ENCODE results near the gene ACSS3.

ACSS3 gene

DNA sequence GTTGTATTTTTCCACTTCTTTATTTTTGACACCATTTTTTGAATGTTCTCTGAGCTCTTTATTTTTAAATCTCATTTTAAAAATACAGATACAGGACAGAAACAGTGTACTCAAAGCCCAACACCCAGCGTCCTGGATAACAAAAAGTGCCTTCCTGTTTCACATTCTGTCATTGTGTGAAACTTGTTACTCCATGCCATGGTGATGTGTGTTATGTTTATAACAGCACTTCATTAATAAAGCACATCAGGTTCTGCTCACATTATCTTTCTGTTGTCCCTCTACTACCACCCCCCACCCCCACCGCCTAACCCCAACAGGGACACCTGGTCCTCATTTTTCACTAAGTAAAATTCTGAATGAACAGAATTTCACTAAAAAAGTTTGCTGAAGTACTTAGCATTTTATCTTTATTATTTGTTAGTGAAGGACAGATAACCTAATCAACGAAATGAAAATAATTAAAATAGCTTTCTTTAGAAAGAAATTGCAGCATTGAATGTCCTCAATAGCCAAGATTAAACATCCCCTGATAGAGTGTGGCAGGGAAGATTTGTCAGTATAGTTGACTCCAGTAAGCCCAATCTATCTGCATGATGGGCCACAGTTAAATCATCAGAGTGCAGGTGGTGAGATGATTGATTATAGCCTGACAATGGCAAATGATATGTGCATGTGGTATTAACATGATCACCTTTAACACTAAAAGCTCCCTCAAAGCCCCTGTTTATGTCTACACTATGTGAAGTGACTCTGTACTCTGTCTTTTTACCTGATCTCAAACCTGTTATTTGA, 153.9 kb downstream of the ACSS3 start:
- DNase-seq: no peak

DNA sequence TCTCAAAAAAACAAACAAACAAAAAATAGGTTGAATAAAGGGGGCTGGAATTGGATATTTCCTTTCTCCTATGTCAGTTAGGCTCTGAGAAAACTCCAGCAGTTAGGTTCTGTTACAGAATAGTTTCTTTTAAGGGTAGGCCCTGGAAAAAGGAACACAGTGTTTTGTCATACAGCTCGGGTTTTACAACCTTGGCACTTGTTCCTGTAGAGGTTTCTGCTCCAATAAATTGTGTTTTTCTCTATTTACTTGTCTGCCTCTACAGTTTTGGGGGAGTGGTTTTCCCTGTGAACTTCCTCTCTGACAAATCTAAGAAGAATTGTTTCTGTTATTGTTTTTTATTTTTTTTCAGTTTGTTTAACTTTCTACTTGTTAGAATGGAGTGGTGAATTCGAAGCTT, 167.6 kb downstream of the ACSS3 start:
- DNase-seq: no peak

DNA sequence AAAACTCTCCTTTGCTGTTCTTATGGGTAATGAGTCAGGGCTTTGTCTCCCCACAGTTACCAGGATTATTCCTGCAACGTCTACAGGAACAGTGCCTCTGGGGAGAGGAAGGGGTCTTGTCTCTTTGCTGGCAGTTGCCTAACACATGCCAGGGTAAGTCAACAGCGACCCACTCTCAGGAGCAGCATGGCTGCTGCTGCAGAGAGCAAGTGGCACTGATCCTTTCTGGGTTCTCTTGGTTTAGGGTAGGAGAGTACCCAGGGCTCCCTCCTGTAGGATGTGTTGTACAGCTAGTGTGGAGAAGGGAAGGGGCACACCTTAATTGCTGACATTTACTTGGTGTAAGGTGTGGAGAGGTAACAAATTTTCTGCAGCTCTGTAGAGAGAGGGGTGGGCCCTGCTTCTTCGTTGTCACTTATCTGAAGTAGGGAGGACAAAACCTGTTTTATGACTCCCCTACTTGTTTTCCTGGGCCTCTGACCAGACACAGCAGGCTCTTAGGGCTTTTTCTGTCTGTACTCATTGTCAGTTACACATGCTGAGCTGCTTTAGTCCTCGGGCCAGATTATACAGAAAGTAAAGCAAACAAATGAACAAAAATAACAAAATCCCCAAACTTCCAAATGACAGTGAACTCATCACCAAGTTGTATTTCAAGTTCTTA, 168.2 kb downstream of the ACSS3 start:
- DNase-seq: no peak

DNA sequence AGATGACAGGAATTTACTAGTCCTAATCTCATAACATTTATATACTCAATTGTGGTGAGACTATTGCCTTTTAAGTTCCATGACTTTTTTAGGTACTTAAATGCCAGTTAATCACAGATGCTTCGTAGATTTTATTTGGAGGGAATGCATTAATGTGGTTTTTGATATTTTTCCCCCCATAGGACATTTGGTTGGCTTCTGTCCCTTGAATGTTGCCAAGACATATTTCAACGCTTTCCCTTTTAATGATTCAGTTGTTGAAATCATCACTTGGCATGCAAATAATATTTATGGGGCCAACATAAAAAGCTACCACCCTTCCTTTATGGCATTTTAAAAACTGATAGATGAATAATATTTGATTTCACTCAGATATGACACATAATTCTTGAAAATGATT, 172.1 kb downstream of the ACSS3 start:
- no peak for DNase-seq

DNA sequence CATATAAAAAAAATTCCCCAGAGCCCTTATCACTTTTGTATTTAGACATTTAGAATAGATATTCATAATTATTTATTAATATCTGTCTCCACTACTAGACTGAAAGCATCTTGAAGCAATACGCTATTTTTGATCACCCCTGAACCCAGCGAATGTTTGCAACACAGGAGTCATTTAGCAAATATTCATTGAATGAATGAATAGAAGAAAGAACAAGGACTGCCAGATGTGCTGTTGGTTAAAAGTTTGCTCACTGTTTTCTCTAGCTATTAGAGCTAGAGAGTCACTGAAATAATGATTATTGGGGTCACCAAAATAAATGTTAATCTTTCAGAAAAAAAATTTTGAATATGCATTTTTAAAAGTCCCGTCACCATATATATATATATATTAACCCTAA, 174.3 kb downstream of the ACSS3 start:
- no peak for DNase-seq

DNA sequence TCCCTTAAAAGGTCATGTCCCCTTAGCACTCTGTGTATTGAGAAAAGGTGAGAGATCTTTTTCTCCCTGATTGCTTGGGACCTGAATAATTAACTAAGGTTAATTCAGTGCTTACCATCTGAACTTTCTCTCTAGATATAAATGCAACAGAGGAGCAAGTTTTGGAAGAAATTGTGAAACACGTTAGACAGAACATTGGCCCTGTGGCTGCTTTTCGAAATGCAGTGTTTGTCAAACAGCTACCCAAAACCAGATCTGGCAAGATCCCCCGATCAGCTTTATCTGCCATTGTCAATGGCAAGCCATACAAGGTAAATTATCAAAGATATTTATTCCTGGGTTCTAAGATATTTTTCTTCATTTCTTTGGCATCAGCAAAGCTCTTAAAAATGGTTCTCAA, 175.5 kb downstream of the ACSS3 start:
- DNase-seq: no peak

DNA sequence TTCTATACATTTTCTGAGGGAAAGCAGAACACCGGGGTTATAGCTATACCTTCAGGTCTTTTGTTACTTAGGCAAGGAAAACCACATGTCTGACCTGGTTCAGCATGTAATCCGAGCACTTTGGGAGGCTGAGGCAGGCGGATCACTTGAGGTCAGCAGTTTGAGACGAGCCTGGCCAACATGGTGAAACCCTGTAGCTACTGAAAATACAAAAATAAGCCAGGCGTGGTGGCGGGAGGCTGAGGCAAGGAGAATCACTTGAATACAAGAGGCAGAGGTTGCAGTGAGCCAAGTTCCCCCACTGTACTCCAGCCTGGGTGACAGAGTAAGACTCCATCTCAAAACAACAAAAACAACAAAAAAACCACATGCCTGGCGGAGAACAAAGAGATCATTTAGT, 177.6 kb downstream of the ACSS3 start:
- no peak for DNase-seq

DNA sequence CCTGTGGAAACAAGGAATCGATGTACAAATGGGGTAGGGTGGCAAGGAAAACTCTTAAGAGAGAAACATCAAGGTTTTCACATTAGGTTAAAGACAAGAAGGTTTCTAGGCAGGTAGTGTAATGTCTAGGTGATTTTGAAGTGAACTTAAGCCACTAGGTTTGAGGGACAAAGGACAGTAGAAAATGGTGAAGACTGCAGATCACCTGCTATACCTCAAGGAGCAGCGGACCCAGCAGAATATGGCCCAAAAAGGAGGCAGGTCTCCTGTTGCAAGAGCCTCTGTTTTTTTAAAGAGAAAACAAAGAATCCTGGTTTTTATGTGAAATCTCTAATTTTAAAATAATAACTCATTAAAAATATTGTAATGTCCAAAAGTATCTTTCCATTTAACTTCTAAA, 178.1 kb downstream of the ACSS3 start:
- DNase-seq: no peak

DNA sequence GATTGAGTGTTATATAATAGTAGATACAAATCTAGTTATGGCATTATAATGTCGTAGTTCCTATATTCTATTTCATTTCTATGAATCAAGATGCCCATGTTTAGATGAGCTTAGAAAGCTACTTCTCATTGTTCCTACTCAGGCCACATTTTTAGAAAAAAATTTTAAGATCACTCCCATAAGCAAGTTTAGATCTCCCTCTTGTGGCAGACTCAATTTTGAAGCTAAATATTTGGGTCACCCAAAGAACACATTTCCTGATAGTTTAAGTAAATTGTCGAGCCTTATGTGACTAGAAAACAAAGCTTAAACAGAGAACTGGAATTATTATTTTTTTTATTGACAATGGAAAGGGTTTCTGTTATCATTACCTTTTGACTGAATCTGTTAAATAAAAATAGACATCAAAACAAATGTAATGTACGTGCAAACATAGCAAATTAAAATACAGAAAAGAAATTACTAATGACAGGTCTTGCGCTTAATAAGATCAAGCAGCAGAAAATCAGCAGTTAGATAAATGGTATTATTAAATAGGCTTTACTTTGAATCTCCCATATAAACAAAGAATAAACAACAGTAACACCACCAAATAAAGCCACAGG, 180.2 kb downstream of the ACSS3 start:
- DNase-seq: no peak

DNA sequence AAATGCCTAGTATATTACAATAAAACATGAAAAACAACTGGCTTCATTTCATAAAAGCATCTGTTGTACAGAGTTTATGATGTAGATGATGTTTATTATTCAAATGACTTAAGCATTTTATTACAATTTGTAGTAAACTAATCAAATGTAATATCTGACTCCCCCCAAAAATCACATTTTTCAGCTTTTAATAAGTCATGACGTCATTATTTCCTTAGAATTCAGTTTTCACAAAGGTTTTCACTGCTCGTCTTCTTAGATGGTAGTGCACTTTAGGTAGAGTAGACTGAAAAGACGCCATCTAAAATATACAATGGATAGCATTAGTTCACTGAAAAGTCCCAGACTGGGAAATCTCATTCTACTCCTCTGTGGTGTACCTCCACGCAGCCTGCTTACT, 181.5 kb downstream of the ACSS3 start:
- no peak for DNase-seq

DNA sequence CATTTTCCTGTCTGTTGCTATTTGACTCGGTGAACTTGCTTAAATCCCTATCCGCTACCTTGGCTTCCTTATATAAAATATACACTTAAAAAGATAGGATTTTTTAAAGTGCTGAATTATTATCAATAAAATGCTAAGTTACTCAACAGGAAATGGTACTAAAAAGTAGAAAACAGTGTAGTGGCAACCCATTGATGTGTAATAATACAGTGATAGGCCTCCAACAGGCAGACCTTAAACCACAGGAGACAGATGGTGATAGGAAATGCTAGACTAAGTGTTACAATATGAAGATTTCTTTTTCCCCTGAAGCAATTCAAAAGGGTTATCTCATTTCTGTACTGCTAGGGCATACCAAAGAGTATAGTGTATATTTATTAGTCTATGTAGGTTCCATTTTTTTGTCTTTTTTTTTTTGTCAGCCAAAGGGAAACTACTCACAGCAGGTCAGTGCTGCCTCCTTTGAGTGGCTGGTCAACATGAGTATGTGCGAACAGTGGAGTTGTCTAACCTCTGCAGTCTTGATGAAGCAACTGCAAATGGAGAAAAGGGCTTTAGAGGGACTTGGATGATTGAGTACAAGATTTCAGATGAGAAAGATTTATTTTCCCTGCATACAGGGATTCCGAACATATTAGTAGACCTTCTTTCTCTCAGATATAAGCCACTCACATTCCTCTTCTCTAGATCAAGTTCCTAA, 183.8 kb downstream of the ACSS3 start:
- DNase-seq: no peak

DNA sequence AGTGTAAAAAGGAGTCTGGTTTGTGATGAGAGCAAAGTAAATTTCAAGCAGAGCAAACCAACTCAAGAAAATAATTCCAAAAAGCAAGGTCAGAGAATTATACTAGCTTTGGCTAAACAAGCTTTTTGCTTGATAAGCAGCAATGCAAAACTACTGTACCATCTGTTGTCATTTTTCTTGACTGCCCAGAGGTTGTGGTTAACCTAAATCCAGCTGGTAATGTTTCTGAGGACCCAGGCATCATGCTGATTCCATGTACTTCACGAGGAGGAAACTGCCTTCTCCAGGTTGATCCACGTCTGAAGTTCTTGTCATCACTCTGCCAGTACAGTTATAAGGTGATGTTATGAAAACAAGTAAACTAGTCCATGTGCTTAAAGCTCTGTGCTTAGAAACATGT, 185.2 kb downstream of the ACSS3 start:
- DNase-seq: no peak

DNA sequence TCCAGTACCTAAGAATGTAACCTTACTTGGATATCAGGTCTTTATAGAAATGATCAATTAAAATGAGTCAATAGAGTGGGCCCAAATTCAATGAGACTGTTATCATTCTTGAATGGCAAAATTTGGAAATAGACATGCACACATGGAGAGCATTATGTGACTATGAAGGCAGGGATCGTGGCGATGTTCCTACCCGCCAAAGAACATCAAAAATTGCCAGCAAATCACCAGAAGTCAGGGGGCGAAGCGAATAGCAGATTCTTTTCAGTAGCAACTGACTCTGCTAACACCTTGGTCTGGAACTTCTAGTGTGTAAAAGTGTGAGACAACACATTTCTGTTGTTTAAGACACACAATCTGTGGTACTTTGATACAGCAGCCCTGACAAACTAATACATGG, 192.5 kb downstream of the ACSS3 start:
- DNase-seq: no peak

DNA sequence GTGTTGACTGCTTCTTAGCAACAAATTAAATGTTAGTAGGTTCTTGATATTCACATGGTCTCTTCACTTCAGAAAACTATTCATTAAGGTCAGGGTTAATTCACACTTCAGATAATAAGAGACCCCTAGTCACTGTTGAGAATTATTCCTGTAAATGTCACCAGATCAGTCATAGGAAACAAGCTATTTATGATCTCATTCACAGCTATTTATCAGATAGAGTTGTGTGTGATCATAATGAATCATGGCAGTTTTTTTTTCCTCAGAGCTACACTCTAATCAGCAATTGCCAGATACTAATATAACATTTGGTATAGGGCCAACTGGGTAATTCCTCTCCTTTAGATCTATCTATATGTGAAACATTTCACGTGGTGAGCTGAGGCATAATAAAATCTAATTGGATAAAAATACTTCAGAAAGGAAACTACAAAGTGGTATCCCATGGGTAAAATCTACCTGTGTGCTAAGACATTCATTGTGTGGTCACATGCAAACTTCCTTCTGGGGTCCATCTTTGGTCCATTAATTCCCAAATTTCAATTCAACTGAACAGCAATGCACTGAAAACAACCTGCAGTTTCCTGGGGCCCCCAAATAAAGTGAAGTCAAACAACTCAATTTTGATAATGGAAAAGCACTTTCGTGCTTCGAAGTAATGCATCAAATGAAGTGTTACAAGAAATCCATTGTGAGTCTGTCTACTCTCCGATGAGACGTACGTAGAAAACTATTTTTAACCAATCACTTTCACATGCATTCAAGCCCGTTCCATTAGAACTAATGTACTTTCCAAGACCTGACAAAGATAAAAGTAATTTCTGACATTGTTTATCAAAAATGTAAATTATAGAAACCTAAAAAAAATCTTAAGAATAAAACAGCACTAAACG, 197.0 kb downstream of the ACSS3 start:
- DNase-seq: no peak

DNA sequence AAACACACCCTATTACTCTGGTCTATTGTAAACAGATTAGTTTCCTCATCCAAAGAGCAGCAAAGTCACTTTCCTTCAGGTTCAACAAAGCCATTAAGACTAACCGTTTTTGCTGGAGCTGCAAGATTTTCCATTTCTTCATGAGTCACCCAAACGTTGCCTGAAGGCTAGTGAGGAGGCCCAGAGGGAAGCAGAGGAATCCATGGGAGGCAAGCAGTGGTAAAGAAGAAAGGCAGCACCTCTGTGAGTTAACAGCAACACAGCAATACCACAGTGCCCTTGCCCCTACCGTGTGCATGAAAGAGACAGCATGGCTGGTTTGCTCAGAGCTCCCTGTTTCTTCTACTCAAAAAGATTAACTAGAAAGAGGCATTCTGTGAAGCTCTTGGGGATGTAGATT, 206.3 kb downstream of the ACSS3 start:
- no peak for DNase-seq

DNA sequence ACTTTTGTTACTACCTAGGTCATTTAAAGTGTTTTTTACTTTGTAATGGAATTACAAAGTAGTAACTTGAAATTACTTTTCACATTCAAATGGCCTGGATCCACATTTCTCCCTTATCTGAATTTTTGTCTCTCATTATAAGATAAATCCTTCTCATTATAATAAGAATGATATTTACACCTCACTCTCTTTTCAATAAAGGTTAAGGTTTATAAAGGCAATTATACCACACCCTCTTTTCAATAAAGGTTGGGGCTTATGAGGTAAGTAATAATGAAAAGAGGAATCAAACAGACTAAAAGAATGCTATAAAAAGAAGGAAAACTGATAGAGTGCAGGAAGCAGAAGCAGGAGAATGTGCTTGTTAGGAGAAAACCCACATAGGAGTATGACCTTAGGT, 210.8 kb downstream of the ACSS3 start:
- no peak for DNase-seq

DNA sequence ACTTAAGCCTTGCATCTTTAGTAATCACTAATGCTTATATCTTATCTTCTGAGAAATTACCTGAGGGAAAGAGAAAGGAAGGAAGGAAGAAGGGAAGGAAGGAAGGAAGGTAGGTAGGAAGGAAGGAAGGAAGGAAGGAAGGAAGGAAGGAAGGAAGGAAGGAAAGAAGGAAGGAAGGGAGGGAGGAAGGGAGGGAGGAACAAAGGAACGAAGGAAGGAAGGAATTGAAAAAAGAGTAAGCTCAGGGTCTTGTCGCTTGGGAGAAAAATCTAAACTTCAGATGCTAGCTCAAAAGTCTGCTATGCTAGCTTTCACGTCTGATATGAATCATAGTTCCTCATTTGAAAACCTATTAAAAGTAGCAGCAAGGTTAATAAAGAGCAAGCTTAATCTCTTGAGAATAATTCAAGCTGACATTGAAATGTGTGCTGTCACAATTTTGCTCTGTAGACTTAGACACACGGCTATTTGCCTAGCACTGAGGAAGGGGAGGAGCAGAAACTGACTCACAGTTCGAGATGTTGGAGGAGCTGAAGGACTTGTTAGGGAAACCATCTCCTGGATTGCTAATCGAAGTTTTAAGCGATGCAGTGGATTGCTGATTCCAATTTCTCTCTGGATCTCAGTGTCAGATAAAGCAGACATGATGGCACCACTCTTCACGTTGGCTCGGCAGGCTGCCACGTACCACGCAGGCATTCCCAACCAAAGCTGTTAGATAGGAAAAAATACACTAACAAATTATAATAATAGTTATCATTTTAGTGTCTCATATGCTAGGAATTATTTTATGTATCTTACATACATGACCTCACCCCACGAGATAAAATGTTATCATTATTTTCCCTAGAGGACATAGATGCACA, 216.7 kb downstream of the ACSS3 start:
- DNase-seq: no peak

DNA sequence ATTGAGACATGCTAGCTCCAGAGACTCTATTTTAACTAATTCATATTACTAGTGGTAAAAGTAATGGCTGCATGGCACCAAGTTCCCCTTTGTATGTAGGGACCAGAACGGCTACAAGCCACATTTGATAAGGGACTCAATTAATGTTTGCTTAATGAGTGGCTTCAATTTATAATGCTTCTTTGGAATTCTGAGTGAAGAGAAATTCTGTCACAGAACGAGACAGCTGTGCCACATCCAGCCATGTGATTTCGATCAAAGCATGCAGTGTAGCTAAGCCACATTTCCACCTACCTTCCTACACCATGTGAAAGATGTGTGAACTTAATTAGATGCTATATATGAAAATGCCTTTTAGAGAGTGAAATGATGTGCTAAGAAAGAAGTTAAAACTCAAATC, 217.4 kb downstream of the ACSS3 start:
- DNase-seq: no peak

DNA sequence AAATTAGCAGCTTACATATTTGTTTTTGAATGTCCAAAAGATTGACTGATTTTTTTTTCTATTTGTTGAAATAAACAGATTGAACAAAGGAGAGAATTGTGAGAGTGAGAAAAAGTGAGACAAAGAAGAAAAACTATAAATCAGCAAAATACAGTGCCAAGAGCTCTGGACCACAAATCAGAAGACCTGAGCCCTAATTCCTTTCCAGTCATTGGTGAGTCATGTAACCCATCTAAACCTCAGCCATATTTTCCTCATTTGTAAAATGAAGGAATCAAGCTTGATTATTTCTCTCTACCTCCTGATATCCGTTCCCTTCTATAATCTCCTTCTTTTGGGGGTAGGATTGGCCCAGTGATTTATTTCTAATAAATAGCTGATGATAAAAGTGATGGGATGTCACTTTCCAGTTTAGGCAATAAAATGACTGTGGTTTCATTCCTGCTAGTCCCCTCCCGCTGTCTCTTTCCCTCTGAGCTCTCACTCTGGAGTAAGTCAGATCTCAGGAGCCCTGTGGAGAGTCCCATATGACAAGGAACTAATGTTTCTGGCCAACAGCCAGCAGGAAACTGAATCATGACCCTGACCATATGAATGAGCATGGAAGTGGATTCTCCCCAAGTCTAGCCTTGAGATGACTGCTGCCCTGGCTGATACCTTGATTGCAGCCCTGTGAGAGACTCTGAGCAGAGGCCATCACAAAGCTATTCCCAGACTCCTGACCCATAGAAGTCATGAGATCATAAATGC, 218.9 kb downstream of the ACSS3 start:
- no peak for DNase-seq

DNA sequence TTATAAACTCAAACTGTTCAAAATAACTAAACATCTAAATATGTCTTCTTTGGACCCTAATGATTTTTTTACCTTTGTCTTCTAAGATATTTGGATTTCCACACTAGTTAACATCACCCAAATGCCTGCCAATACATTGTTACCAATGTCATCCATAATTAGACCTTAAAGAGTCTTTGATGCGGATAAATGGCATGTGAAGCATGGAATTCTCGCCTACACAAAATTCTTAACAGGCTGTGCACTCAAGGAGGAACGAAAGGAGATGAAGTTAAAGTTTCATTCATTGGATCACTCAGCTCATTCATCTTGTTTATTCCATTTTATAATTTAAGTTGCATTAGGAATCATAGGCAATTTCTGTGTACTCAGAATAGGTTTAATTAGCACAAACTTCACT, 219.7 kb downstream of the ACSS3 start:
- no peak for DNase-seq

DNA sequence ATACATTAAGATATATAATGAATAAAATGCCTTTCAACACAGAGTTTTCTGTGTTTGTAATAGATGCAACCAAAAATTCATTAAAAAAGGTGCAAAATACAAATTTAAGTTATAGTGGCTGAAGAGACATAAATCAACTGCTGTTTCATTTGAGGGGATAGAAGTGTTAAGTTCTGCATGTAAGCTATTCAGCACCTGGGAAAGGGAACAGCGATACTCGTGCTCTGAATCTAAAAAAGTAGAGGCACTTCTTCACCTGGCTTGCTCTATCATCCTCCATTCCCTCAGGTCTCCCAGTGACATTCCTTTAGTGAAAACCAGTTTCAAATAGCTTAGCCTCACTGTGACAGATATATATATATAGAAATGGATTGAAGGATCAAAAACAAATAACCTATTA, 222.6 kb downstream of the ACSS3 start:
- DNase-seq: no peak
